ENCODE results near the gene LRMDA. TPM values are rescaled to one million over a fixed set of nuclear protein-coding genes. Genes with fewer than 3 reads are reported as not detected.

LRMDA gene
- polyA plus RNA-seq, 3 donors, result 39.8 to 59.6 (median 56.4) TPM

DNA sequence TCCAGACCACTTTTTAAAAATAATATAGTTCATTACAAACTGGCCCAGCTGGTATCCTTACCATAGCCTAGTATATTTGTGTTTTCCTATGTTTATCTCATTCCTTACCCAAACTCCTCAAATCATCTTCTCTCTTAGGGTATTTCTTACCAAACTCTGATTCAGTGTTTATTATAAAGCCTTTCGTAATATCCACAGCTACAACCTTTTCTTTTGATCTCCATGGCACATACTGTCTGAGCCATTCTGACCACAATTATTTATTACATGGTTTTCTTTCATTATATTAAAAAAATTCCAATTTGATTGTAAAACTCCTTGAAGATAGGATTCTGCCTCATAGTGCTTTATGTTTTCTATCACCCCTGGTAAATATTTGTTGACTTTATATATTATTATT lies 94.2 kb downstream of the LRMDA start:
- Histone ChIP-seq H3K4me1 (ENCODE audit: control insufficient read depth in 1 of 2, insufficient read depth in 2 of 2, low read length in 2 of 2) (peaks cover 43% of the 10 kb centered on the region in 2 donors), H3K27ac (ENCODE audit: low read depth in 1 of 2, low read length in 2 of 2) (no peak overlapping the region), H3K36me3 (replicated peaks in 1 of 2; ENCODE audit: control insufficient read depth in 1 of 2, insufficient read depth in 2 of 2, low read length in 2 of 2) (no peaks in the 10 kb centered on the region), H3K27me3 (ENCODE audit: control insufficient read depth in 2 of 2, insufficient read depth in 2 of 2, low read length in 2 of 2) (no peaks in the 10 kb centered on the region), H3K4me2 (replicated peaks; ENCODE audit: extremely low read depth, low read length, poor library complexity, severe bottlenecking) (no peak overlapping the region), H2AFZ (ENCODE audit: insufficient read depth, low read depth, low read length, poor library complexity, severe bottlenecking) (no peak overlapping the region), H3K9me3 (replicated peaks in 1 of 2; ENCODE audit: control insufficient read depth in 1 of 2, insufficient read depth in 1 of 2, low read length in 2 of 2) (no peaks in the 10 kb centered on the region), H4K20me1 (ENCODE audit: insufficient read depth, low read length) (peaks cover 13% of the 10 kb centered on the region), H3K9ac (ENCODE audit: insufficient read depth, low read length, poor library complexity, severe bottlenecking) (no peak overlapping the region), H3K79me2 (ENCODE audit: insufficient read depth, low read length) (peaks cover 69% of the 10 kb centered on the region), H3K4me3 (replicated peaks in 1 of 3; ENCODE audit: low read depth in 2 of 3, low read length in 3 of 3) (no peak overlapping the region)
- Mint-ChIP-seq H3K27me3 (ENCODE audit: low read depth in 3 of 3) (no peaks in the 10 kb centered on the region), H3K4me3 (no peak overlapping the region), H3K4me1 (peaks cover 44% of the 10 kb centered on the region), H3K9me3 (peaks cover 0 to 5% (median 1%) of the 10 kb centered on the region in 7 donors), H3K36me3 (peaks cover 9 to 17% of the 10 kb centered on the region in 2 donors), H3K27ac (no peak overlapping the region)
- intact Hi-C loops (cut with micrococcal nuclease), result loop anchor here in 1 of 2 donors (5.0 to 10.0 kb wide), 2 partner anchors 61 to 123 kb away; partner anchors contain the start of gene ZNF503
- DNase-seq, result no peak
- no CpG with 5 or more reads among the region's 1 CpG for WGBS (ENCODE audit: insufficient coverage)
- TF ChIP-seq, protein P1, sequence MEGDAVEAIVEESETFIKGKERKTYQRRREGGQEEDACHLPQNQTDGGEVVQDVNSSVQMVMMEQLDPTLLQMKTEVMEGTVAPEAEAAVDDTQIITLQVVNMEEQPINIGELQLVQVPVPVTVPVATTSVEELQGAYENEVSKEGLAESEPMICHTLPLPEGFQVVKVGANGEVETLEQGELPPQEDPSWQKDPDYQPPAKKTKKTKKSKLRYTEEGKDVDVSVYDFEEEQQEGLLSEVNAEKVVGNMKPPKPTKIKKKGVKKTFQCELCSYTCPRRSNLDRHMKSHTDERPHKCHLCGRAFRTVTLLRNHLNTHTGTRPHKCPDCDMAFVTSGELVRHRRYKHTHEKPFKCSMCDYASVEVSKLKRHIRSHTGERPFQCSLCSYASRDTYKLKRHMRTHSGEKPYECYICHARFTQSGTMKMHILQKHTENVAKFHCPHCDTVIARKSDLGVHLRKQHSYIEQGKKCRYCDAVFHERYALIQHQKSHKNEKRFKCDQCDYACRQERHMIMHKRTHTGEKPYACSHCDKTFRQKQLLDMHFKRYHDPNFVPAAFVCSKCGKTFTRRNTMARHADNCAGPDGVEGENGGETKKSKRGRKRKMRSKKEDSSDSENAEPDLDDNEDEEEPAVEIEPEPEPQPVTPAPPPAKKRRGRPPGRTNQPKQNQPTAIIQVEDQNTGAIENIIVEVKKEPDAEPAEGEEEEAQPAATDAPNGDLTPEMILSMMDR (IDR thresholded peaks at IDR 0.05), result no peak

DNA sequence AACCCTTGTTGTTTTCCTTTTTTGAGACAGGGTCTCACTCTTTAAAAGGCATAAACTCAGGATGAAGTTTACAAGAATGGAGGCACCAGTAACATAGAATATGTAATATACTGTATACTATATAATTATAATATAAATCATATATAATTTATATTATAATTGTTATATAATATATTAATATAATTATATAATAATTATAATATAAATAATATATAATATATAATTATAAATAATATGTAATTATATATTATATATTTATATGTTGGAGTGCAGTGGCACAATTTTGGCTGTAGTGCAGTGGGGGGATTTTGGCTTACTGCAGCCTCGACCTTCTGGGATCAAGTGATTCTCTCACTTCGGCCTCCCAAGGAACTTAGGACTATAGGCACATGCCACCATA lies 96.1 kb downstream of the LRMDA start:
- no peak overlapping the region for H2AFZ ChIP-seq (ENCODE audit: insufficient read depth, low read depth, low read length, poor library complexity, severe bottlenecking)
- intact Hi-C loops (cut with micrococcal nuclease), result loop anchor here in 1 of 2 donors (5.0 to 10.0 kb wide), 2 partner anchors 63 to 125 kb away; partner anchors contain the start of gene ZNF503
- no peak overlapping the region for H3K4me2 ChIP-seq (replicated peaks; ENCODE audit: extremely low read depth, low read length, poor library complexity, severe bottlenecking)
- peaks cover 67% of the 10 kb centered on the region for H3K79me2 ChIP-seq (ENCODE audit: insufficient read depth, low read length)
- peaks cover 54 to 57% of the 10 kb centered on the region in 2 donors for H3K4me1 ChIP-seq (ENCODE audit: control insufficient read depth in 1 of 2, insufficient read depth in 2 of 2, low read length in 2 of 2)
- peaks cover 16% of the 10 kb centered on the region for H4K20me1 ChIP-seq (ENCODE audit: insufficient read depth, low read length)
- no peak overlapping the region for H3K9ac ChIP-seq (ENCODE audit: insufficient read depth, low read length, poor library complexity, severe bottlenecking)
- H3K4me3 ChIP-seq (replicated peaks in 1 of 3; ENCODE audit: low read depth in 2 of 3, low read length in 3 of 3), result no peak overlapping the region
- no peaks in the 10 kb centered on the region for H3K27me3 ChIP-seq (ENCODE audit: control insufficient read depth in 2 of 2, insufficient read depth in 2 of 2, low read length in 2 of 2)
- H3K36me3 Mint-ChIP-seq, result peaks cover 14 to 17% of the 10 kb centered on the region in 2 donors
- peaks cover 0 to 2% (median 0%) of the 10 kb centered on the region in 3 donors for H3K27me3 Mint-ChIP-seq (ENCODE audit: low read depth in 3 of 3)
- no peak overlapping the region for H3K4me3 Mint-ChIP-seq
- H3K27ac Mint-ChIP-seq, result peak overlapping the region in 3 of 7 donors; percentile 83 to 92 (median 85)
- no CpG with 5 or more reads among the region's 2 CpGs for WGBS (ENCODE audit: insufficient coverage)
- peaks cover 0 to 5% (median 0%) of the 10 kb centered on the region in 7 donors for H3K9me3 Mint-ChIP-seq
- TF ChIP-seq, protein P1 (IDR thresholded peaks at IDR 0.05), result no peak
- DNase-seq, result no peak
- no peaks in the 10 kb centered on the region for H3K9me3 ChIP-seq (replicated peaks in 1 of 2; ENCODE audit: control insufficient read depth in 1 of 2, insufficient read depth in 1 of 2, low read length in 2 of 2)
- peaks cover 56% of the 10 kb centered on the region for H3K4me1 Mint-ChIP-seq
- H3K36me3 ChIP-seq (replicated peaks in 1 of 2; ENCODE audit: control insufficient read depth in 1 of 2, insufficient read depth in 2 of 2, low read length in 2 of 2), result no peaks in the 10 kb centered on the region
- no peak overlapping the region for H3K27ac ChIP-seq (ENCODE audit: low read depth in 1 of 2, low read length in 2 of 2)

Data from CD14-positive monocyte (primary cell).